ENCODE data around the gene DHX57. TPM values are rescaled to one million over a fixed set of nuclear protein-coding genes. Genes with fewer than 3 reads are reported as not detected.

The DHX57 gene
- total and polyA plus RNA-seq, 2 donors (not counting 3 experiments of a cell fraction or from before 2014, with no cell fraction given) = 8.7 to 28.2 TPM

DNA sequence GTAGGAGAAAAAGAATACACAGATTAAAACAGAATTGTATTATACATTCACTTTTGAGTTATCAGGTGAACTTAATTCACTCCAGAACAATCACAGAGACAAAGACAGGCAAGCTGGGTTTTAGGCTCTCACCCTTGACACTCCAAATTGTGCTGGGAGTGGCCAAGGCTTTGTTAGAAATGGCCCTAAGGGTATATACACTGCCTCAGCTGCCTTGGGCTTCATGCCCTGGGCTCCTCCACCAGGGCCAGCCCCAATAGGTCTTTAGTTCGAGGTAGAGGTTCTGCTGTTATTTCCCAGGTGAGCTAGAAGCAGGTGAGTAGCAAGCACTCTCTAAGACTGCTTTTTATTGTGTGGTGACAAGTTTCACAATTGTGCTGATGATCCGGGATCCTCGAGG, 77.8 kb downstream of the DHX57 start:
- Histone ChIP-seq H4K20me1 (replicated peaks; ENCODE audit: control insufficient read depth, extremely low read depth, insufficient read depth, low read length) (no peaks in the 10 kb centered on the region), H3K4me3 (replicated peaks in 1 of 3; ENCODE audit: insufficient read depth in 1 of 3, low read depth in 1 of 3, low read length in 3 of 3) (no peak overlapping the region), H3K9me3 (replicated peaks; ENCODE audit: control insufficient read depth, insufficient read depth, low read length) (no peaks in the 10 kb centered on the region), H2AFZ (ENCODE audit: low read depth, low read length) (no peak overlapping the region), H3K27ac (ENCODE audit: insufficient read depth, low read depth, low read length) (peak overlapping the region; percentile 37), H3K79me2 (ENCODE audit: control insufficient read depth, insufficient read depth, low read length) (no peaks in the 10 kb centered on the region), H3K9me1 (replicated peaks; ENCODE audit: control insufficient read depth, extremely low read depth, insufficient read depth, low read length) (no peaks in the 10 kb centered on the region), H3K4me1 (ENCODE audit: control insufficient read depth, extremely low read depth, insufficient read depth, low read length) (no peaks in the 10 kb centered on the region), H3K36me3 (ENCODE audit: control insufficient read depth in 2 of 2, extremely low read depth in 1 of 2, insufficient read depth in 2 of 2, low read length in 2 of 2) (peaks cover 0 to 4% of the 10 kb centered on the region in 2 experiments), H3K27me3 (ENCODE audit: control insufficient read depth in 2 of 2, insufficient read depth in 2 of 2, low read length in 2 of 2) (no peaks in the 10 kb centered on the region), H3K9ac (replicated peaks; ENCODE audit: extremely low read depth, insufficient read depth, low read length) (no peak overlapping the region), H3K4me2 (ENCODE audit: insufficient read depth, low read length) (no peak overlapping the region)
- BruUV-seq (replicated peaks) = TSS peak; percentile 55
- peak; percentile 59 for FAIRE-seq
- ChIA-PET CTCF (no interaction called here), POLR2A (interaction anchor here (2.2 kb wide), 1 partner anchor 47 kb away, joined by 12 read pairs; the partner anchor contains the start of gene SRSF7)
- no peak for DNase-seq (ENCODE audit: low read depth, low spot score)
- intact Hi-C loops (cut with micrococcal nuclease) = loop anchor here (1.0 kb wide), 1 partner anchor 47 kb away; the partner anchor contains the start of gene SRSF7
- TF ChIP-seq JUN (IDR thresholded peaks at IDR 0.05; ENCODE audit: borderline replicate concordance, insufficient read depth, insufficient read length, low read depth) (no peak), POLR2A (IDR thresholded peaks at IDR 0.05; ENCODE audit: low read depth, low read length) (no peak), MYC (IDR thresholded peaks at IDR 0.05; ENCODE audit: low read depth, low read length) (no peak), GATA2 (IDR thresholded peaks at IDR 0.05; ENCODE audit: insufficient read depth, insufficient read length, low read depth, low read length) (no peak), POLR2AphosphoS5 (IDR thresholded peaks at IDR 0.05; ENCODE audit: insufficient read depth, low read depth, low read length) (no peak), MAX (IDR thresholded peaks at IDR 0.05; ENCODE audit: insufficient read depth, insufficient read length) (no peak), EZH2 (IDR thresholded peaks at IDR 0.05; ENCODE audit: borderline replicate concordance, low read depth, low read length, severe bottlenecking) (no peak), FOS (IDR thresholded peaks at IDR 0.05; ENCODE audit: borderline replicate concordance, insufficient read depth, low read length) (no peak)
- TF ChIP-seq, protein P1, sequence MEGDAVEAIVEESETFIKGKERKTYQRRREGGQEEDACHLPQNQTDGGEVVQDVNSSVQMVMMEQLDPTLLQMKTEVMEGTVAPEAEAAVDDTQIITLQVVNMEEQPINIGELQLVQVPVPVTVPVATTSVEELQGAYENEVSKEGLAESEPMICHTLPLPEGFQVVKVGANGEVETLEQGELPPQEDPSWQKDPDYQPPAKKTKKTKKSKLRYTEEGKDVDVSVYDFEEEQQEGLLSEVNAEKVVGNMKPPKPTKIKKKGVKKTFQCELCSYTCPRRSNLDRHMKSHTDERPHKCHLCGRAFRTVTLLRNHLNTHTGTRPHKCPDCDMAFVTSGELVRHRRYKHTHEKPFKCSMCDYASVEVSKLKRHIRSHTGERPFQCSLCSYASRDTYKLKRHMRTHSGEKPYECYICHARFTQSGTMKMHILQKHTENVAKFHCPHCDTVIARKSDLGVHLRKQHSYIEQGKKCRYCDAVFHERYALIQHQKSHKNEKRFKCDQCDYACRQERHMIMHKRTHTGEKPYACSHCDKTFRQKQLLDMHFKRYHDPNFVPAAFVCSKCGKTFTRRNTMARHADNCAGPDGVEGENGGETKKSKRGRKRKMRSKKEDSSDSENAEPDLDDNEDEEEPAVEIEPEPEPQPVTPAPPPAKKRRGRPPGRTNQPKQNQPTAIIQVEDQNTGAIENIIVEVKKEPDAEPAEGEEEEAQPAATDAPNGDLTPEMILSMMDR (IDR thresholded peaks at IDR 0.05; ENCODE audit: extremely low read depth in 1 of 2, insufficient read depth in 1 of 2, low read depth in 1 of 2, low read length in 2 of 2) = no peak
- dilution Hi-C loops (cut with MboI; ENCODE audit: extremely low pct_ligation_motif_present, low sequenced_read_pairs) = no loop called here
